ENCODE measurements around the gene TMUB2. TPM values are rescaled to one million over a fixed set of nuclear protein-coding genes. Genes with fewer than 3 reads are reported as not detected.

Gene TMUB2
- total and polyA plus RNA-seq, 2 experiments from 2014 or later, result 27.7 to 46.8 TPM

- H2AFZ ChIP-seq, result no peak overlapping the region
- no peaks in the 10 kb centered on the region for H4K20me1 ChIP-seq (ENCODE audit: insufficient read depth, poor library complexity, severe bottlenecking)
- H3K9me3 ChIP-seq (ENCODE audit: low read depth), result no peaks in the 10 kb centered on the region
- no peaks in the 10 kb centered on the region for H3K27me3 ChIP-seq
- TF ChIP-seq EZH2phosphoT487 (IDR thresholded peaks at IDR 0.05; ENCODE audit: low read depth, severe bottlenecking, unreplicated experiment), result no peak
- no peak for TF ChIP-seq EZH2 (IDR thresholded peaks at IDR 0.05; ENCODE audit: borderline replicate concordance)
- no peak for TF ChIP-seq CTCF (IDR thresholded peaks at IDR 0.05; ENCODE audit: poor library complexity)
- H3K36me3 ChIP-seq (replicated peaks; ENCODE audit: insufficient read depth, low read depth), result no peaks in the 10 kb centered on the region
- 98% methylated on average over 2 of the region's 2 CpGs for WGBS (ENCODE audit: low lambda C conversion rate, missing lambda C conversion rate)
- no peak for DNase-seq (ENCODE audit: low spot score)
- peaks cover 14% of the 10 kb centered on the region for H3K4me1 ChIP-seq (ENCODE audit: insufficient read depth)
- no peak overlapping the region for H3K27ac ChIP-seq
- H3K79me2 ChIP-seq, result no peaks in the 10 kb centered on the region
- H3K9me2 ChIP-seq (replicated peaks; ENCODE audit: insufficient read depth), result no peaks in the 10 kb centered on the region
- H3K4me3 ChIP-seq, result no peak overlapping the region
- no peak overlapping the region for H3K4me2 ChIP-seq
These were observed 12.3 kb upstream of the TMUB2 start for GRCh38 chr17:44174427-44174826.

DNA sequence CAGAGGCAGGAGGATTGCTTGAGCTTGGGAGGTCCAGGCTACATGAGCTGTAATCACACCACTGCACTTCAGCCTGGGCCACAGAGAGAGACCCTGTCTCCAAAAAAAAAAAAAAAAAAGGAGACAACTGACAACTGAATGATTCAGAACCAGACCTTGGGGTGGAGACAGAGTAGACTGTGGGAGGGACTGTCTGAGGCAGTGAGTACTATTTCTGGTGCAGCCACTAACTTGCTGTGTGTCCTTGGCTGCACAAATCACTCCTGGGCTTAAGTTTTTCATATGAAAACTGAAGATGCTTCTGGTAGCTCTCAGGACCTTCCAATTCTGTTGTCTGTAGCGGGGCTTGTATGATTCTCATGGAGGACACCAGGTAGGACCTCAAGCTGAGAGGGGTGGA is 10.5 kb upstream of the TMUB2 start:
- Histone ChIP-seq H3K27me3 (no peaks in the 10 kb centered on the region), H3K4me2 (no peak overlapping the region), H3K9me2 (replicated peaks; ENCODE audit: insufficient read depth) (no peaks in the 10 kb centered on the region), H3K4me1 (ENCODE audit: insufficient read depth) (no peaks in the 10 kb centered on the region), H3K36me3 (replicated peaks; ENCODE audit: insufficient read depth, low read depth) (no peaks in the 10 kb centered on the region), H4K20me1 (ENCODE audit: insufficient read depth, poor library complexity, severe bottlenecking) (no peaks in the 10 kb centered on the region), H3K4me3 (no peak overlapping the region), H3K9me3 (ENCODE audit: low read depth) (no peaks in the 10 kb centered on the region), H3K79me2 (no peaks in the 10 kb centered on the region), H3K27ac (no peak overlapping the region), H2AFZ (no peak overlapping the region)
- no peak for DNase-seq (ENCODE audit: low spot score)
- no peak for TF ChIP-seq EZH2phosphoT487 (IDR thresholded peaks at IDR 0.05; ENCODE audit: low read depth, severe bottlenecking, unreplicated experiment)
- TF ChIP-seq CTCF (IDR thresholded peaks at IDR 0.05; ENCODE audit: poor library complexity), result no peak
- no peak for TF ChIP-seq EZH2 (IDR thresholded peaks at IDR 0.05; ENCODE audit: borderline replicate concordance)
- WGBS (ENCODE audit: low lambda C conversion rate, missing lambda C conversion rate), result 89% methylated on average over 1 of the region's 1 CpG

DNA sequence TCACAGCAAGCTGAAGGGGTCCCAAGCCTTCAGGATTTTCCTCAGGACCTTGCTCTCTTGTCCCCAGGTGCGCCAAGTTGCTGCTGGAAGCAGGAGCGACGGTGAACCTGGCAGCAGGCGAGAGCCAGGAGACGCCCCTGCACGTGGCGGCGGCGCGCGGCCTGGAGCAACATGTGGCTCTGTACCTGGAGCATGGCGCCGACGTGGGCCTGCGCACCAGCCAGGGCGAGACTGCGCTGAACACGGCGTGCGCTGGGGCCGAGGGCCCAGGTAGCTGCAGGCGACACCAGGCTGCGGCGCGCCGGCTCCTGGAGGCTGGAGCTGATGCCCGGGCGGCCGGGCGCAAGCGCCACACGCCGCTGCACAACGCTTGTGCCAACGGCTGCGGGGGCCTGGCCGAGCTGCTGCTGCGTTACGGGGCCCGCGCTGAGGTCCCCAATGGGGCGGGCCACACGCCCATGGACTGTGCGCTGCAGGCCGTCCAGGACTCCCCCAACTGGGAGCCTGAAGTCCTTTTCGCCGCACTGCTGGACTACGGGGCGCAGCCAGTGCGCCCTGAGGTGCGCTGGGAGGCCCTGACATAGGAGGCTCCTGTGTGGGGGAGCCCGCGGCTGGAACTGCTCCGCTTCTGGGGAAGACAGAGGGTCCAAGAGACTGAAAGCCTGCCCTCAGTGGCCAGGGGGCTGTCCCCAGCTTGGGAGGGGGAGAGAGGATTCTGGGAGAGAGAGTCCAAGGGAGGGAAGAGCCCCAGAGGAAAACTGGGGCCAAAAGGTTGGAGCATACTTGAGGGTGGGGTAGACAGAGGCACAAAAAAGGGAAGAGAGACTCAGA is 9.9 kb upstream of the TMUB2 start:
- 99% methylated on average over 44 of the region's 54 CpGs for WGBS (ENCODE audit: low lambda C conversion rate, missing lambda C conversion rate)

More for the DNA sequence above, 9.9 kb upstream of the TMUB2 start:
- Histone ChIP-seq H3K79me2 (no peaks in the 10 kb centered on the region), H3K9me2 (replicated peaks; ENCODE audit: insufficient read depth) (no peaks in the 10 kb centered on the region), H4K20me1 (ENCODE audit: insufficient read depth, poor library complexity, severe bottlenecking) (no peaks in the 10 kb centered on the region), H3K4me1 (ENCODE audit: insufficient read depth) (no peaks in the 10 kb centered on the region), H3K4me2 (no peak overlapping the region), H3K27me3 (no peaks in the 10 kb centered on the region), H3K27ac (no peak overlapping the region), H3K9me3 (ENCODE audit: low read depth) (no peaks in the 10 kb centered on the region), H2AFZ (no peak overlapping the region), H3K4me3 (no peak overlapping the region), H3K36me3 (replicated peaks; ENCODE audit: insufficient read depth, low read depth) (no peaks in the 10 kb centered on the region)
- no peak for TF ChIP-seq CTCF (IDR thresholded peaks at IDR 0.05; ENCODE audit: poor library complexity)
- no peak for TF ChIP-seq EZH2 (IDR thresholded peaks at IDR 0.05; ENCODE audit: borderline replicate concordance)
- no peak for TF ChIP-seq EZH2phosphoT487 (IDR thresholded peaks at IDR 0.05; ENCODE audit: low read depth, severe bottlenecking, unreplicated experiment)
- DNase-seq (ENCODE audit: low spot score), result peak; percentile 3
